Adipocyte (in vitro differentiated cells): ENCODE results near the gene NLGN1.

Experiments
- DNase-seq: peaks from one replicate; pipeline ENCODE4 v3.0.0-alpha.2; 2015; ENCODE audit warnings: low read depth
- H3K27me3 ChIP-seq: replicated peaks from 2 replicates; pipeline ENCODE4 v1.7.0; 2013; ENCODE audit warnings: mild to moderate bottlenecking, low read length, moderate library complexity; ENCODE audit not compliant: control insufficient read depth, insufficient read depth
- H3K36me3 ChIP-seq: 2 replicates; pipeline ENCODE4 v1.7.0; 2013; ENCODE audit warnings: low read length, mild to moderate bottlenecking, moderate library complexity; ENCODE audit not compliant: control insufficient read depth, insufficient read depth, severe bottlenecking
- H3K4me1 ChIP-seq: 2 replicates; pipeline ENCODE4 v1.7.0; 2013; ENCODE audit warnings: mild to moderate bottlenecking, low read length, moderate library complexity; ENCODE audit not compliant: control insufficient read depth, insufficient read depth
- H3K4me3 ChIP-seq: 2 replicates; pipeline ENCODE4 v1.7.0; 2013; ENCODE audit warnings: mild to moderate bottlenecking, low read length, moderate library complexity
- H3K9ac ChIP-seq: 2 replicates; pipeline ENCODE4 v1.7.0; 2013; ENCODE audit warnings: mild to moderate bottlenecking, low read length, moderate library complexity
- H3K9me3 ChIP-seq: 2 replicates; pipeline ENCODE4 v1.7.0; 2013; ENCODE audit warnings: mild to moderate bottlenecking, low read length, moderate library complexity; ENCODE audit not compliant: control insufficient read depth

Gene NLGN1

GRCh38 chr3:173639098-173639497, 241.6 kb downstream of the NLGN1 start:
- no peak overlapping the region for H3K9ac ChIP-seq

GRCh38 chr3:173641696-173642095, 244.2 kb downstream of the NLGN1 start:
- Histone ChIP-seq H3K27me3 (no peaks in the 10 kb centered on the region), H3K36me3 (no peaks in the 10 kb centered on the region)

More at GRCh38 chr3:173639098-173639497, 241.6 kb downstream of the NLGN1 start:
- DNase-seq = no peak
- Histone ChIP-seq H3K27me3 (no peaks in the 10 kb centered on the region), H3K4me1 (no peaks in the 10 kb centered on the region), H3K4me3 (no peak overlapping the region), H3K36me3 (no peaks in the 10 kb centered on the region), H3K9me3 (no peaks in the 10 kb centered on the region)

GRCh38 chr3:173644086-173645082, 246.8 kb downstream of the NLGN1 start:
- no peak overlapping the region for H3K9ac ChIP-seq
- H3K4me1 ChIP-seq = no peaks in the 10 kb centered on the region
- no peaks in the 10 kb centered on the region for H3K27me3 ChIP-seq
- H3K9me3 ChIP-seq = no peaks in the 10 kb centered on the region
- no peak overlapping the region for H3K4me3 ChIP-seq
- no peak for DNase-seq
- H3K36me3 ChIP-seq = no peaks in the 10 kb centered on the region

More at GRCh38 chr3:173641696-173642095, 244.2 kb downstream of the NLGN1 start:
- no peak overlapping the region for H3K9ac ChIP-seq
- no peaks in the 10 kb centered on the region for H3K9me3 ChIP-seq
- H3K4me1 ChIP-seq = no peaks in the 10 kb centered on the region
- no peak for DNase-seq
- no peak overlapping the region for H3K4me3 ChIP-seq

GRCh38 chr3:173650596-173650995, 253.1 kb downstream of the NLGN1 start:
- no peak overlapping the region for H3K9ac ChIP-seq
- H3K27me3 ChIP-seq = no peaks in the 10 kb centered on the region
- H3K4me1 ChIP-seq = no peaks in the 10 kb centered on the region
- H3K9me3 ChIP-seq = no peaks in the 10 kb centered on the region
- H3K36me3 ChIP-seq = no peaks in the 10 kb centered on the region
- DNase-seq = peak; percentile 73
- H3K4me3 ChIP-seq = no peak overlapping the region

- Histone ChIP-seq H3K9ac (no peak overlapping the region), H3K9me3 (no peaks in the 10 kb centered on the region), H3K27me3 (no peaks in the 10 kb centered on the region), H3K4me3 (no peak overlapping the region), H3K36me3 (no peaks in the 10 kb centered on the region), H3K4me1 (no peaks in the 10 kb centered on the region)
- DNase-seq = peak; percentile 54
These were observed 254.5 kb downstream of the NLGN1 start for GRCh38 chr3:173652093-173652492.

- no peak overlapping the region for H3K9ac ChIP-seq
- DNase-seq = no peak
- no peaks in the 10 kb centered on the region for H3K4me1 ChIP-seq
- no peaks in the 10 kb centered on the region for H3K27me3 ChIP-seq
- no peaks in the 10 kb centered on the region for H3K36me3 ChIP-seq
- no peaks in the 10 kb centered on the region for H3K9me3 ChIP-seq
- no peak overlapping the region for H3K4me3 ChIP-seq
These were observed 256.2 kb downstream of the NLGN1 start for GRCh38 chr3:173653781-173654180.

GRCh38 chr3:173659972-173660371, 262.4 kb downstream of the NLGN1 start:
- no peaks in the 10 kb centered on the region for H3K9me3 ChIP-seq
- no peaks in the 10 kb centered on the region for H3K36me3 ChIP-seq
- peak; percentile 13 for DNase-seq
- no peak overlapping the region for H3K9ac ChIP-seq
- no peaks in the 10 kb centered on the region for H3K27me3 ChIP-seq
- no peaks in the 10 kb centered on the region for H3K4me1 ChIP-seq
- no peak overlapping the region for H3K4me3 ChIP-seq

GRCh38 chr3:173660645-173661299, 263.2 kb downstream of the NLGN1 start:
- Histone ChIP-seq H3K9ac (no peak overlapping the region), H3K4me3 (no peak overlapping the region), H3K9me3 (no peaks in the 10 kb centered on the region), H3K36me3 (no peaks in the 10 kb centered on the region), H3K4me1 (no peaks in the 10 kb centered on the region), H3K27me3 (no peaks in the 10 kb centered on the region)
- DNase-seq = peak; percentile 55

GRCh38 chr3:173663696-173664111, 266.2 kb downstream of the NLGN1 start:
- Histone ChIP-seq H3K36me3 (no peaks in the 10 kb centered on the region), H3K27me3 (no peaks in the 10 kb centered on the region), H3K9me3 (no peaks in the 10 kb centered on the region), H3K9ac (no peak overlapping the region), H3K4me3 (no peak overlapping the region), H3K4me1 (no peaks in the 10 kb centered on the region)
- DNase-seq = peak; percentile 38

GRCh38 chr3:173676094-173676493, 278.6 kb downstream of the NLGN1 start:
- Histone ChIP-seq H3K36me3 (no peaks in the 10 kb centered on the region), H3K9ac (no peak overlapping the region), H3K9me3 (no peaks in the 10 kb centered on the region), H3K27me3 (no peaks in the 10 kb centered on the region), H3K4me1 (no peaks in the 10 kb centered on the region), H3K4me3 (no peak overlapping the region)
- no peak for DNase-seq

GRCh38 chr3:173681188-173681678, 283.7 kb downstream of the NLGN1 start:
- Histone ChIP-seq H3K9me3 (no peaks in the 10 kb centered on the region), H3K36me3 (no peaks in the 10 kb centered on the region)
- DNase-seq = no peak

More at GRCh38 chr3:173681188-173681678, 283.7 kb downstream of the NLGN1 start:
- H3K9ac ChIP-seq = no peak overlapping the region
- no peak overlapping the region for H3K4me3 ChIP-seq
- H3K4me1 ChIP-seq = no peaks in the 10 kb centered on the region
- H3K27me3 ChIP-seq = no peaks in the 10 kb centered on the region
